Measurements from ENCODE around the gene TMC3.
A peak's percentile ranks its signal among the peaks of the same experiment; 100 is the strongest.
"Not testable (repeated sequence)": the region's sequence is repeated elsewhere in the genome, so short reads cannot be mapped to it uniquely, and the experiment has no call there.

Gene TMC3

DNA sequence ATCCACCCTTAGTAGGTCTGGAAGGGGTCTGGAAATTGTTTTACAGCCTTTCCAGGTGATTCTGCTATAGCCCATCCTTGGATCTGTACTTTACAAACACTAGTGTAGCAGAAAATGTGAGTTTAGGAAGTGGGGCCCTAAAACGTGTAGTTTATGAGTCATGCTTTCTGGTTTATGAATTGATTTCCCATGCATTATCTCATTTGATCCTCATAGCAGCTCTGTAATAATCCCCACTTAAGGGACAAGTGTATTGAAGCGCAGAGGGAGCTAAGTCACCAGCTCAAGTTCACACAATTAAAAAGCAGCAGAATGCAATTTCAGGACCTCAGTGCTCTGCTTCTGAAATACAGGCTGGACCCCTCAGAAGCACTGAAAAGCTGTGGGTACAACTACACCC lies 27.4 kb downstream of the TMC3 start:
- FAIRE-seq (no peak), DNase-seq (ENCODE audit: low spot score) (no peak)

DNA sequence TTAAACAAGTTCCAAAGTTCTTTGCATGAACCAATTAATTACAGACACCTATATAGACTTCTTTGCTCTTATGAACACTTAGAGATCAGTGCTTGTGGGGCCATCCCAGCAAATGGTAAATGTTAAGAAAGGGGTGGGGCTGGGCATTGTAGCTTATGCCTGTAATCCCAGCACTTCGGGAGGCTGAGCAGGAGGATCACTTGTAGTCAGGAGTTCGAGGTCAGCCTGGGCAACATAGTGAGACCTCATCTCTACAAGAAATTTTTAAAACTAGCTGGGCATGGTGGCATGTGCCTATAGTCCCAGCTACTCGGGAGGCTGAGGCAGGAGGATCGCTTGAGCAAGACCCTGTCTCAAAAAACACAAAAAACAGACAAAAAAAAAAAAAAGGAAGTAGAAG lies 30.6 kb downstream of the TMC3 start:
- DNase-seq (ENCODE audit: low spot score): no peak
- FAIRE-seq: no peak

DNA sequence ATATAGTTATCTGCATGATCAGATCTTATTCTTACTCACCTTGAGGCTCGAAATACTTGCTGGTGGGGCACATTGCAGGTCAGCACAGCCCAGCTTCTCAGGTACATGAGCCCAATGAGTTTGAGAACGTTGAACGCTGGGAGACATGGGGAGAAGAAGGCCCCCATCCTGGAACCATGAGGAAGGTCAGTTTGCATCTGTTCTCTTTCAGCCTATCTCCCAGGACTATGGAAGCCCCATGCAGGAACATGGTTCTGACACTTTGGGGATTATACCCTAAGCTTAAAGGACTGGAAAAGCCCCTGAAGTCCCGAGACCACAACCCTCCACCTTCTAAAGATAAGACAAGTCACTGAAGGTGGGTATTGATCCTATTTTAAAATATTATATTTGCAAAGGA lies 32.7 kb downstream of the TMC3 start:
- FAIRE-seq: no peak
- no peak for DNase-seq (ENCODE audit: low spot score)

DNA sequence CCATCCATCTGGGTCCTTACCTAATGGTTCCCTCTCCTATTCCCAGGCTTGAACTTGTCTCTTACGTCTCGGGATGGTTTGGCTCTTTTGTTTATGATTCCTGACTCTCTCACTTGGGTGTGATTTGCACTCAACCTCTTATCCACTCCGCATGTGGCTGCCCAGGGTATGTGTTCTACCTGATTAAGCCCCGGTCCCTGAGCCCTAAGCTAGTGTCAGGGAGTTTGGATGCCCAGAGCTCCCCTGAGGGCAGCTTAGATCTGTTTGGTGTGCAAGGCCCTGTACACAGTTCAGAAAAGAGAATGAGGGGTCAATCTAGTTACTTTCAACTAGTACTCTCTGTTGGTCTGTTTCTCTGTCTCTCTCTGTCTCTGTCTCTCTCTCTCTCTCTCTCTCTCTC lies 34.2 kb downstream of the TMC3 start:
- DNase-seq (ENCODE audit: low spot score) (no peak), FAIRE-seq (no peak)

DNA sequence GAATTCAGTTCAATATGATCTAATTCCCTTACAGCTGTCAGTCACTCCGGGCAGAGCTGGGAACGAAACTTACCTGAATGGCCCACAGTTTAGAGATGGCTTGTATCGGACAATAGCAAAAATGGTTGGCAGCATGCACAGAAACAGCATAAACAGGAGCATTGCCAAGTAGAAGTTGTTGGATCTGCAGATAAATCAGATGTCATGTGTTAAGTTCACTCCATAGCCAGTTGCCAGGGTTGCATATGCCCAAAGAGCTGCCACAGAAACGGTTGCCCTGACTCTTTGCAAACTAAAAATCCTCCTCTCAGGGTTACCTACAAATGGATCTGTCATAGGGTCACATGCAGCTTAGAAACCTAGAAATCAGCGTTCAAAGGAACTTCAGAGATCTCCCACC lies 34.7 kb downstream of the TMC3 start:
- no peak for DNase-seq (ENCODE audit: low spot score)
- no peak for FAIRE-seq

DNA sequence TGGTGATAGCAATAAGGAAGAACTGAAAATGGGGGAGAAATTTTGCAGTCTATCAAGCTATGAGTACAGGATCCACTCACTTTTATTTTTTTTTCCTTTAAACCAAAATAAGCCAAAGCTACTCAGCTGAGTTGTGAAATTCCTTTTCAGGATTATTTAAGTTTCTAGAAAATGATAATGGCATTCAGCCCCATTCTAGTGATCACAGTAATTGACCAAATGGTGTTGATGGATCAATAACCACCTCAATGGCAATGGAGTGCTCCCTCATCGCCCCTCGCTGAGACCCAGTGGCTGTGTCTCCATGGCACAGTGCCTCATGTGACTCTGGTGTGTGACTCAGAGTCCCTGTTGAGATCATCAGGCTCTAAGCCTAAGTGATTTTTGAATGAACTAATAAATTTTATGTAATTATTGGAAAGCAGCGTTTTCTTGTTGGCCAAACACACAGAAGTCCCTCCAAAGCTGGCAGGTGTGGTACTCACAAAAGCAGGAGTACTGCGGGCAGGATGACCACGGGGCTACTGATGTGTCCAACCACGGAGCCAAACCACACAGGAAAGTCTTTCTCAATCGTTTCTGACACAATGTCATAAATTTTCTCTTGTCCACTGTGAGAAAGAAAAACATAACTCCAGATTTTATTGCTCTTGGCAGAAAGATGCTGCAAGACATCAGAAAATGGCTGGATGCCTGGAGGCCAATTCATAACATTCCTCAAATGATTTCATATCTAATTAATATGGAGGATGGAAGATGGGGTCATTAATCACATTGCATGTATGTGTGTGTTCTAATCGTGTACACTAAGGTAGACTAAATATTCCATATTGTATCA lies 35.6 kb downstream of the TMC3 start:
- DNase-seq (ENCODE audit: low spot score) (peak; percentile 32), FAIRE-seq (peak; percentile 23)

DNA sequence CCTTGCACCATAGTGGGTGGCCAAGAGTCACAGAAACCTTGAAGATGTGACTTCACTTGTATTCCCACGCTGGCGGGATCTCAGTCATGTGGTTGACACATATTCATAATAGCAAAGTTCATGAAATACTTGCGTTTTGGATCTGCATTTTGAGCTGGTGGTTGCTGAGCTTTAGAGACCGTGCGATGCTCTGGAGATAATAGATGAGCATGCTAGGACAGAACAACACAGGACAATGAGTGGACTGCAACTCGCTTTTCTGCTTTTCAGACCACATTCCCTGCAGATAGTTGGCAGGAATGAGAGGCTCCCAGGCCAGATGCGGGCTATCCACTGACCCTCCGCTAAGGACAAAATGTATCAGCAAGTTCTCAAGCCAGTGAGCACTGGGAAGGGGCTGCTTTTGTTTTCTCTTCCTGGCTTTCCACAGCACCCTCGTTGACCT lies 36.3 kb downstream of the TMC3 start:
- no peak for DNase-seq (ENCODE audit: low spot score)
- no peak for FAIRE-seq

DNA sequence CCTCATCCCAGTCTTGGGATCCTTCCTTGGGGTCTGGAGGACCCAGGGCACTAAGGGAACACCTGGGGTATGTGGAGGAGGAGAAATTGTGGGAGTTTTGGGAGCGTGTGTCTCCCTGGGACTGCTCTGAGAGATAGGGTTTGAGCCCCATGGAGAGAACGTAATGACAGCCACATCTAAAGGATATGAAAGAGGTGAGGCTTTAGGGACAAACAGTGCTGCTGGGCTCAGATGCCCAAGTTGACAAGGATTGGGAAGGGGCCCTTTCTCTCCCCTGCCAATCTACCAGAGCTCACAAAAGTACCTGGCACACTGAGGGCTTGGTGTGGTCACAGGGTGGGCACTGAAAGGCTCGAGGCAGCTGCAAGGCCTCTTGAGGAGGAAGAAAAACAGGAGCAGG lies 36.8 kb downstream of the TMC3 start:
- FAIRE-seq: no peak
- no peak for DNase-seq (ENCODE audit: low spot score)

DNA sequence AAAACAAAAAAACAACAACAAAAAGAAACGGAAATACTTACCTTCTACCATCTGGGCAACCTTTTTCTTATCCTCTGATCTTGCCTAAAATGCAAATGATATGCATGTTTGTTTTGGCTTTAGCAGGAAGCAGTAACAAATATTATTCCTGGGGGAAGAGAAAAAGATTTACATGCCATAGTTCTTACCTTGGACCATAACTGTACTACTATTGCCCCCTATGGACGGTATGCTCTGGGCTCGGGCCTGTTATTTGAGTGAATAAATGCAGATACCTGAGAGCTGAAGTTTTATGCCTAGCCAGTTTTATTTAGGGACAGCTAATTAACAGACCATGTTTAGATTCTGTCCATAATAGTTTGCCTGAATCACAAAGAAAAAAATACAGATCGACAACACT lies 37.4 kb downstream of the TMC3 start:
- FAIRE-seq (no peak), DNase-seq (ENCODE audit: low spot score) (peak; percentile 8)

DNA sequence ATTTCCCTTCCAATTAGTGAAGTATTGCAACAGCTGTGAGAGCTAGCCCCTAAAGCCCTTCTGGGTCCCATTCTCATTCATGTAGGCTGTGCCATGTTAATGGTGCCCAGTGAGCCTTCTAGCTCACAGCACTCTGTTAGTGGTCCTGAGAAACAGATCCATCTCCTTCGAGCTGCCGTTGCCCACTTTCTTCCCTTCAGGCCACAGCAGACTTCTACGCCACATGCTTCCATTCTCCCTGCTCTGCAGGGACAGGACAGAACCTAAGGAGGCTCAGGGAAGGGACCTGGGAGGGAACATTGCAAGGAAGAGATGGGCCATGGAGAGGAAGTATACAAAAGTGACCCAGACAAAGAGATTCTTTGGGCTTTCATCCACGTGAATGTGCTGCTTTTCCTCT lies 38.4 kb downstream of the TMC3 start:
- DNase-seq (ENCODE audit: low spot score) (no peak), FAIRE-seq (no peak)

DNA sequence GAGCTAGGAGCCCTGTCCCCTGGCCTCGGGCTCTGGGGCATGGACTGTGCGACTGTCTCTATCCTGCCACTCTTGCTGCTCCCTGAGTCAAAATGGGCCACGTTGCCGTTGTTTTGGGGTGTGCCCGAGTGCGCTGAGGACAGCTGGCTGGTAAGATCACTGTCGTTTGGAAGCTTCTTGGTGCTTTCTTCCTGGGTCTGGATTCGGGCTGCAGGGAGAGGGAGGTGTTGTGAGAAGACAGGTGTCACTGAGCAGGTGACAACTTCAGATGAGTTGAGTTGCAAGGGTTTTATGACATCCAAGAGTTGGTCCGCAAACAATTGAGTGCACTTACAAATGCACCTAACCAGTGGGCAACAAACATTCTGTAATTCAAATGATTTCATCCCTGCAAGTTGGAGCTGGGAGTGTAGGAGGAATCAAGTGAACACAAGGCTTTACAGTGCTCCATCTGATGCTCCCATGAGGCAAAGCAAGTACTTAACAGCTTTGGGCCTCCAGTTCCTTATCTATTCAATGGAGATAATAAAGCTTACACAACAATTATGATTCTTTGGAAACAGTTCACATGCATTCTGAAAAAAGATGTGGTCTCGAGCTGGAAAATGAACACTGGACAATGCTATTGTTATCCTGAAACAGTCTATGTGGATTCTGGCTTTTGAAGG lies 39.1 kb downstream of the TMC3 start:
- DNase-seq (ENCODE audit: low spot score) (no peak), FAIRE-seq (no peak)

DNA sequence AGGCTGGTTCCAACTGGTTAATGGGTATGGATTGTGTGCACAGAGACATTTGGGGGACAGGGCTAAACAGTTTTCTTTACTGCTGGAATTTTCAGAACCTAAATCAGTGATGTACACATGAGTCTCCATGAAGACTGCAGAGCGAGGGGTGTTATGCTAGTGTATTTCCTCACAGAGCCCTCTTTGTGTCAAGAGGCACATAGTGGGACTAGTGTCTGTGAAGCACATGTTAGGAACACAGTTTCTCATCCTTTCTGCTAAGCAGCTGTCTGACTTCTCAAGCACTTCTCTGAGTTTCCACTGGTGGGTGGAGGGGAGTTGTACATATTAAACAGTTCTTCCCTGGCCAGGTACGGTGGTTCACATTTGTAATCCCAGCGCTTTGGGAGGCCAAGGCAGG lies 40.6 kb downstream of the TMC3 start:
- FAIRE-seq (no peak), DNase-seq (ENCODE audit: low spot score) (no peak)

DNA sequence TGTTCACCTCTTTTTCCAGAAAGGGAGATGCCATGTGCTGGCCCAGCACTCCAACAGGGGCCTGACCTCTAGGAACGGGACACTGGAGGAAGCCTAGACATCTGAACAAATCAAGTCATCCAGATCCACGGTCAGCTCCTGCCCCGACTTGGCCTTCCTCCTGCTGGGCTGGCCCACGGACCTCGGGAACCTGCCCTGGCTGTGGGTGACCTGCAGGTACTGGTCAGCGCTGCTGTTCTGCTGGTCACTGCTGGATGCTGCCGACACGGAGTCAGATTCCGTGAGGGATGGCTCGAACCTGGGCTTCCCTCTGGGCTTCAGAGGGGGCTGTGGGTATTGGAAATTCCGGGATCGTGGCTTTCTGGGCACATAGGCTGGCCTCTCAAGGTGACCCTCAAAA lies 41.7 kb downstream of the TMC3 start:
- FAIRE-seq (no peak), DNase-seq (ENCODE audit: low spot score) (no peak)

DNA sequence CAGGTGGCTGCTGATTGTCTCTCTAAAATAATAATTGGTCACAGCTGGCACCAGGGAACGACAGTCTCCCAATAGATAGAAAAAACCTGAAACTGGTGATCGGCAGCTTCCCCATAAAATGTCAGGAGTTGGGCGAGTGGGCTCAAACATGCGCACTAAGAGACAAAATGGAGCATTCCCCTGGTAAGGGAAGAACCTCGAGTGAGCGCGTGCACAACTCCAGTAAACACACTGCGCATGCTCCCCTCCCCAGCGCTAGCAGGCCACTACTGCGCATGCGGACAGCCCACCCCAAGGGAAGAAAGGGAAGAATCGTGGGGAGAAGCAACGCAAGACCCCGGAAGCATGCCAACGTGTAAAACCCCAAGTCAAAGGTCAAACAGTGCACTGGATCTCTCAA lies 42.4 kb downstream of the TMC3 start:
- DNase-seq (ENCODE audit: low spot score): no peak

DNA sequence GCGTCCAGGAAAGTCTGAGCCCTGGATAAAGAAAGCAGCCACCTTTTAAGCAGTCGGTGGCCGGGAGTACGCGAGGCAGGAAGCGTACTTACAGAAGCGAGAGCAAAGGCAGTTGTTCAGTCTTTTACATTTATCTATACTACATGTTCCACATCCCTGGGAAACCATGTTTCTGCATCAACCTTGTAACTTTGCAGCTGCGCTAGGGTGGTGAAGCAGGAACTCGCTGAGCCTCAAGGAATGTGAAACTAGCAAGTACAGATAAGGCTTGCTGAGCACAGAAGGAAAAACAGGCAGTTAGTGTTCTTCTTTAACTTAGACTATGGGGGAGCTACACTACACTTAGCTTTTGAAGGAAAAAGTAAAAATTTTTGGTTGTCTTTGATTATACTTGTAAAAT lies 42.9 kb downstream of the TMC3 start:
- not testable (repeated sequence) for DNase-seq (ENCODE audit: low spot score); FAIRE-seq

More for the DNA sequence above, 42.4 kb downstream of the TMC3 start:
- no peak for FAIRE-seq

DNA sequence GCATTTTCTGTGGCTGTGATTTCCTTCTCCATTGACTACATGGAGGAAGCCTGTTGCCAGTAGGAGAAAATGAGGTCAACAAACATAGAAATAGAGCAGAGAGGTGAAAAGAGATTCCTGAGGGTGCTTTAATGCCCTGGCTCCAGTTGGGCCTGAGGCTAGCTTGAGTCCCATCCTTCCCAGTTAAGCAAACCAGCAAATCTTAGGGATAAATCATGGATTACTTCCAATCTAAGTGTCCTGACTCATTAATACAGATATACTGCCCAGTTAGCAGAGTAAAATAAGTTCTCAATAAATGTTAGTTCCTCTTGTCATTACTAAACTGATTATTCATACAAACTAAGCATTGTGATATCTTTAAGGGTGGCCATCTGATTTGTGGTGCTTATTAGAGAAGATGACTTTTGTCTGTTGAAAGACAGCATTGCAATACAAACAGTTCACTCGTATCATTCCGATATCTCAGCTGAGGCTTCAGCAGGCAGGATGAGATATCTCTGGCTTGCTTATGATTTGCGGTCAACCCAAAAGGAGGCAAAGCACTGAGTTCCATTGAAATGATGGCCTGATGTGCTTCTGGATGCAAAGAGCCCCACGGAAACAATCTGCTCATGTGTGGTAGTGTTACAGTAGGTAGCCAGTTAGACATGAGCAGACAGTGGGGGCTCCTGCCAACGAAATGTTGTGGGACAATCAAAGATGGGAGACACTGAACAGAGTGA lies 43.5 kb downstream of the TMC3 start:
- no peak for DNase-seq (ENCODE audit: low spot score)
- FAIRE-seq: no peak

DNA sequence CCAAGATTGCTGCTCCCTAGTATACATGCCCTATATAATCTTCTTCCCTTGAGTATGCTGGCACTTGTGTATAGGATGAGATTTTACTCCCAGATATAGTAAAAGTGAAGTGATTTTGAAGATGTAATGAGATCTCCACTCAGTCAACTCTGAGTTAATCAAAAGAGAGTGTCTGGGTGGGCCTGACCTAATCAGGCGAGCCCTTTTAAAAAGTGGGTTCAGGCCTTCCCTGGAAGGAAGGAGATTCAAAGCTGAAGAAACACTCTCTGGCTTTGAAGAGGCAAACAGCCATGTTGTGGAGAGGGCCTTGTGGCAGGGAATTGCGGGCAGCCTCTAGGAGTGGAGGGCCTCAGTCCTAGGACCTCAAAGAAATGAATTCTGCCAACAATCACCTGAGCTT lies 44.6 kb downstream of the TMC3 start:
- DNase-seq (ENCODE audit: low spot score) (no peak), FAIRE-seq (no peak)

DNA sequence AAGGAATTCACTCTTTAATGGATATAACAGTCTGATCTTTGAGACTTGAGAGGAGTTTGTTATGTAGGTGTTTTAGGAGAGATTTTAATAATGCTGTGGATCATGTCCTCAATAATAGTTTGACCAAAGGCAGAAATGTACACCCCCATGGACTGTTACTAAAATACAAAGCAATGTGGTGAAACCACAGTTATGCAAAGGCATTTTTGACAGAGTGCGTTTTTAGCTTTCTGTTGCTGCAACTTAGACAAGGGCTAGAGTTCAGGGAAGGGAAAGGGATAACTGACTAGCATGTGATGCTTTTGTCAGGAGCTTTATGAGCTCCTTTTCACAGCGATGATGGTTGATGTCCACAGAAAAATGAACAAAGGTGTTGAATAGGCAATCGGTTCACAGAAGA lies 46.5 kb downstream of the TMC3 start:
- FAIRE-seq (no peak), DNase-seq (ENCODE audit: low spot score) (peak; percentile 57)

DNA sequence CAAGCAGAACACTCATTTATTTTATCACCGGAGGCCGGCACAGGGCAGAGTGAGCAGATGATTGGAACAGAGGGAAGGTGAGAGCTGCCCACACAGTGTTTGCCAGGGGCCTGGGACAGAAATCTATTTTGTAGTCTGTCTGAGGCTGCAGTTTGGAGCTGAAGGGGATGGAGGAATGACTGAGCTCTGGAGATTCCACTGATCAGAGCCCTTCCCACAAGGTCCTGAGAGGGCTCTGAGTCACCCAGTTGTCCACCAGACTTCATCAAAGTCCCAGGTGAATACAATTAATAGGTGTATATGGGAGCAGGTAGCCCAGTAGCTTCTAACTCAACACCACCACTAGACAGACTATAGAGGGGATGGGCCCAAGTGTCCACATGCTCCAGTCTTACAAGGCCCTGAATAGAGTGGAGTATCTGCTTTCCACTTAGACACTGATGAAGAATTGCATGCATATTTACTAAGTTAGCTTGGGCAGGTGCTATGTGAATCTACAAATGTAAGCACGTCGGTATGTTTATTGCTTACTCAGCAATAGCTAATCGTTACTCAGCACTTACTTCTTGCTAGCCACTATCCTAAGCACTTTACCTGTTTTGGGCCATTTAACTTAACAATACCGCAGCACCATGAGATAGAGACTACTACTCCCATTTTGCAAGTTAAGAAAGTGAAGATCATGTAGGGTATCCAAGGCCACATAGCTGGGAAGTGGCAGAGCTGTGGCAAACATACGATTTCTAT lies 47.4 kb downstream of the TMC3 start:
- DNase-seq (ENCODE audit: low spot score): no peak
- no peak for FAIRE-seq

DNA sequence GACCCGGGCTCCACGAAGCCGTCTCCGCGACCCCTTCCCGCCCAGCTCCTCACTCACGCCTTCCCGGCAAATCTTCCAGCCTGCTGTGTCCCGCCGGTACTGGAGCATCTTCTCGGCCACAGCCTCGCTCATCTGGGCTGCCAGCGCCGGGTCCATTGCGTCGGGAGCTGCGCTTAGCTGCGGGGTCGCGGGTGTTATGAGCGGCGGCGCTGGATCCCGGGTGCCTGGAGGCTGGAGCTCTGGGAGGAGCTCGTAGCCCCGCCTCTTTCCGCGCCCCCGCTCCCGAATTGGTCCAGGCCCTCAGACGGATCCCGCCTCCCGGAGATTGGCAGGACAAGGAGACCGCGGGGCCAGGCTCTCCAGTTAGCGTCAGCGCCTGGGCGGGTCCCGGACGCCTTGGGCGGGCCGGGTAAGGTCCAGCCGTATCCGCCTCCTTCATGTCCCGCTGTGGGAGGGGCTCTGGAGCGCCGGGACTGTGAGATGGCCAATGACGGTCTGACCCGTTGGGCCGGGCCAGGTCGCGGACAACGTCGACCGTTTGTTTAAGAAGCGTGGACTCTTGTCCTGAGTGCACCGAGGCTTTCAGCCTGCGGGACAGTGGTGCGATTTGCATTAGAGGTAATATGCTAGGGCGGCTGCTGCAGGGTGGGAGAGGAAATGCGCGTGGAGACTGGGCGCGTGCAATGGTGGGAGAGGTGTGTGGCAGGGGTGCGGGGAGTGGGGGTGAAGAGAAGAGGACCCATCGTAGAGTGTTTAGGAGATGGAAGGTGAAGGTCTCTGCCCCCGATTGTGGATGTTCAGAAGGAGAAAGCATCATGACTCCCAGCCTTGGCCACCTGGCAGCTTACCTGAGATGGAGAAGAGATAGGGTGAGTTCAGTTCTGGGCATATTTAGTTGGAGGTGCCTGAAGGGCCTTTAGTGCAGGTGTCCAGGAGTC lies 49.8 kb downstream of the TMC3 start, which contains the start of gene STARD5:
Gene STARD5, minus strand, starts transcription at position 198 of the 938 bp plus-strand sequence. Its CDS starts 42 bp downstream, at position 156.
- FAIRE-seq (peak; percentile 71), DNase-seq (ENCODE audit: low spot score) (peak; percentile 87)
